Measurements from ENCODE around the gene ING5.

ING5 gene

DNA sequence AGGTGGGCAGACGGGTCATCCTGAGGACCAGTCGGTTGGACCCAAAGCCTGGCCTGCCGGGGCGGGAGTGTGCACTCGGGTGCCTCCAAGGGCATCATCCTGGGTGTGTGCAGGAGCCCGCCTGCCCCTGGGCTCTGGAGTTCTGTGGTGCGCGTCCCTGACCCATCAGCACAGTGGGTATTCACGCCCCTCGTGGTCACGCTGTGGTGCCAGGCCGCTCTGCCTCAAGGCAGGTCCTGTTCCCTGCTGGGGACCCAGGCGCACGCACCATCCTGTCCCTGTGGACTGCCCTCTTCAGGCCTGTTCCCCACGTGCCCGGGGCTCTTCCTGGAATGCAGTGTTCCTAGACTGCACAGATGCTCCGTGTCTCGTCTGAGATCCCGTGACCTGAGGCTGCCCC is 18.3 kb downstream of the ING5 start:
- no peak for DNase-seq

DNA sequence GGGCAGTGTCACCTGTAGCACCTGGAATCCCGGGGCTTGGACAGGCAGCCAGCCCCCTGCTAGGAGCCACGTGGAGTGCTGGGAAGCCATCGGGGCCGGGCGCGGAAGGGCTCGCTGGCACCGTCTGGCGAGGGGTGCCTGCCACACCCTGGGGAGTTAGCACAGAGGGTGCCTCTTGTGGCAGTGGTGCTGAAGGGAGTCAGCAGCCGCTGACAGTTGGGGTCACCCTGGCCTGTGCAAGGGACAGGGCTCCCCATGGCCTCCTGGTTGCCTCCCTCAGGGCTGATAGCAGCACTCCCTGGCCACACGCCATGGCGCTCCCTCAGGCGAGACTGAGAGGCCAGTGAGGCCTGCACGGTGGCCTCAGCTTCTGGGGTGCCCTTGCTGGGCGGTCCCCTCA is 18.7 kb downstream of the ING5 start:
- DNase-seq, result no peak

DNA sequence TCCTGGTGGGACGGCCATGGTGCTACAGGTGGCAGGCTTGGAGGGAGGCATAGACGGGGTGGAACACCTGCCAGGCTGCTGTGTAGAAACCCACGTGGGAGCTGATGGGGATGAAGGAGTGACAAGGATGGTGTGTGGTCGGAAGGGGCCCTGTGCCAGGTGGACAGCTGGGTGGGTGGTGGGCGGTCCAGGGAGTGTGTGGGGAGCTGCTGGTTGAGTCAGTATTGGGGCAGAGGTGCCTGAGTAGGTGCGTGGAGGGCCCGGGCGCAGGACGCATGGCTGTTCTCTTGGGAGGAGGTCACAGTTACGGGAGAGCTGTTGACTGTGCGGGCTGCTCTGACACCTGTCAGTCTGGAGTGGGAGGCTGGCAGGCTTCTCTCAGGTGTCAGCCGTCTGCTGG is 20.0 kb downstream of the ING5 start:
- no peak for DNase-seq

DNA sequence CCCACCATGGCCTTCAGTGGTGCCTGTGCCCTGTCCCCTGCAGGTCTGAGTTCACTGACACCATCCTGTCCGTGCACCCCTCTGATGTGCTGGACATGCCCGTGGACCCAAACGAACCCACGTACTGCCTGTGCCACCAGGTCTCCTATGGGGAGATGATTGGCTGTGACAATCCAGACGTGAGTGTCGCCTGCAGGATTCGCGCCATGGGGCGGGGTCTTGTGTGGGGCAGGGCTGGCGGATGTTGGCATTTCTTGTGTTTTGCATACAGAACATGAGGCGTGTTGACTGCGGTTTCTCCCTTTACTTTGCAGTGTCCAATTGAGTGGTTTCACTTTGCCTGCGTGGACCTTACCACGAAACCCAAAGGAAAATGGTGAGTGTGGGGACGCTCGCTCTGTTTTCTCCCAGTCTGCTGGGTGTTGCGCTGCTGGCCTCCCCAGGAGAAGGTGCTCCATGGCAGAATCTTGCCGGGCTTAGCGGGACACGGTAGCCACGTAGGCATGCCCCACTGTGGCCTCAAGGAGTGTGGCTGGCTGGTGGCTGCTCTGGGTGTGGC is 21.1 kb downstream of the ING5 start:
- DNase-seq, result no peak

DNA sequence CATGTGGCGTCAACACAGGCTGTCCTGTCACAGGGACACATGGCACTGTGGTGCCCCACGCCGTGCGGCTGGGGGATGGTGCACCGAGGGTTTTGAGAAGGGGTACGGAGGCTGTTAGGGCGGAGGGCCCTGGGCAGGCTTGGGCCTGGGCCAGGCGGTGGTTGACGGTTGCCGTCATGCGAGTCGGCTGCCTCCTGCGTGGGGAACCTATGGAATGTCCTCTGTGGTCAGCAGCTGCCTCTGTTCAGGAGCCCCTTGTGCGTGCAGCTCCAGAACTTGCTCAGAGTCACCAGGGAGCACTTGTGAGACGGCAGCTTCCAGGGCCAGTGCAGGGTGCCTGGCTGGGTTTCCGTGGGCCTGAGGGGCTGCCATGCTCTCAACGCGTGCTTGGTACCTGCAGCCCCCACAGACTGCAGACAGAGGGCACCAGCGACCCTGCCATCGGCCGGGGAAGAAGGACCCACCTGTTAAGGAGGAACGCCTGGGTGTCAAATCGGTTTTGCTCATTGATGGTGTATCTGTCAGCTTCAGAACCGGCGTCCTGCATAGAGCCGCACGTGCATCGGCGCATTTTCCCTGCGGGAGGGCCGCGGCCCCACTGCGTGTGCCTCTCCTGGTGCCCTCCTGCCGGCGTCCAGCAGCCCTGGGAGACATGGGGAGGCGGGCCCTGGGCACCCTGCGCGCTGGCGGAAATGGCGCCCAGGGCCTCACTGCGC is 22.6 kb downstream of the ING5 start:
- no peak for DNase-seq

DNA sequence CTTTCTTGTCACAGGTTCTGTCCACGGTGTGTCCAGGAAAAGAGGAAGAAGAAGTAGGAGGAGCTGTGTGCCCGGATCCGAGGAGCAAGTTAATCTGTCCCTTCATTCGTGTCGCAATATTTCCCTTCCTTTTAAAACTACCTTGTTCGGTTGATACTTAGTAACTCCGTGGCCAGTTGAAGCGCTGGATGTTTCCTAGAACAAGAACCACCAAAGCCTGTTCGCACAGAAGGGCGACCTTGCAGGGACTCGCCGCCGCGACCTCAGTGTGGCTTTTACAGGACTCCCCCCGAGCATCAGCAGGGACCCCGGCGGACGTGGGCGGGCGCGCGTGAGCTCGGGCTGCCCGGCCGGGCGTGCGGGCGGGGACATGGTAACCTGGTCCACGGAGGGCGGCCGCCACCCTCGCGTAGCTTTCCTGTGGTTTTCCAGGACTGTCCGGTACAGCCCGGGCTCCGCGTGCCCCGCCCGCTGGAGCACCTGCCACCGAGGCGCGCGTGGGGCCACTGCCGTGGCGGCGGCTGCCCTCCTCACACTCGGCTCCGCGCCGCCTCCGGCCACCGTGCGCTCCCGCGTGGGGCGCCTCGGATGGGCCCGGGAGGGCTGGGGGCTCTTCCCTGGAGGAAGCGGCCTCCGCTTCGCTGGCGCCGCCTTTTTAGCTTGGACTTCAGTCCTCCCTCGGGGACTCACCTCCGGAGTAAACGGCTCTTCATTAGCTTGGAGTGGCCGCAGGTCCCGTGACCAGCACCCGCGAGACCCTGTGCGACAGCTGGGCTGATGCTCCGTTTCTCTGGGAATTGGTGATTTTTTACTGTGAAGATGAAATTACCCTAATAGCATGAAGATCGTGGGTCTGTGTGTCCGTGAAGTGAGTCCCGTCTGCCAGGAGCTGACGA is 23.4 kb downstream of the ING5 start:
- no peak for DNase-seq

DNA sequence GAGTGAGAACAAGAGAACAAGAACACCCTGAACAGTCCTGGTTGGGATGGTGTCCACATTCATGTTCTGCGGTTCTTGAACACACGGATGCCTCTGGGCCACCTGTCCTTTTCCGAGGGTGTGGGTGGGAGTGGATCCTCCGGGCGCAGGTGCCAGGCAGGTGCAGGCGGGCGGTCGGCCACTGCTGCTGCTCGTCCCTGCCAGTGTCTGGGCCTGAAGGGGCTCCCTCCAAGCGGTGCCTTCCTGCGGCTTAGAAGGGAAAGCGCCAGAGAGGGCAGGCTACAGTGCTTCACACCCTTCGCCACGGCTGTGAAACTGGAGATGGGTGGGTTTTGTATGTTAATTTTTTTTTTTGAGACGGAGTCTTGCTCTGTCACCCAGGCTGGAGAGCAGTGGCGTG is 24.6 kb downstream of the ING5 start:
- DNase-seq, result no peak

DNA sequence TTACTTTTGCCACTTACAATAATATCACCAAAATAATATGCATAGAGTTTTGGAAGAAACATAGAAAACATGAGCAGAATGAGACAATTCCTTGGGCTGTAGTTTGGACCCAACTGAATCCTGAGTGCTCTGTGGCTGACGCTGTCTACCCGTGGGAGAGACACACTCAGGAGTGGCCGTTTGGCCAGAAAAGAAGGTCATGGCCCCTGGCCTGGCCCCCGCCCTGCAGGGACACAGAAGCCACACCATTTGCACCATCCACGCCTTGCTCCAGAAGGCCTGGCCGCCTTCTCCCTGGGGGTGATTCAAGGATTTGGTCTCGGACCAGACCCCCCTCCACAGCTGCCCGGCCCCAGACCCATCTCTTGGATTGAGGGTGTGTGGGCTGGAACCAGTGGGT is 26.2 kb downstream of the ING5 start:
- DNase-seq, result no peak

DNA sequence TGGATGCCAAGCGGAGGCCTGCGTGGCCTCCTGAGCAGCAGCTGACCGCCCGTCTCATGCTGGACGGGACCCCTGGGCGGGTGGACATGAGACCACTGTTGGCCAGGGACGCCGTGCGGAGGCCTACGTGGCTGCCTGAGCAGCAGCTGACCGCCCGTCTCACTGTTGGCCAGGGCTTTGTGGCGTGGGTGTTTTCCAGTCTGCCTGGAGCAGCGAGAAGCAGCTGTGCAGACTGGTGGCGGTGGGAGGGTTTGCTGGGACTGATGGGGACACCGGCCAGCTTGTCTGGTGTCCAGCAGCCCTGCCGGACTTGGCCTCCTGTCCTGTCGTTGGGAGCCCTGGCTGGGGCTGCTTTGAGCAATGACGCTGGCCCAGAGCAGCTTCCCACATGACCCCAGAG is 26.8 kb downstream of the ING5 start:
- DNase-seq, result no peak

DNA sequence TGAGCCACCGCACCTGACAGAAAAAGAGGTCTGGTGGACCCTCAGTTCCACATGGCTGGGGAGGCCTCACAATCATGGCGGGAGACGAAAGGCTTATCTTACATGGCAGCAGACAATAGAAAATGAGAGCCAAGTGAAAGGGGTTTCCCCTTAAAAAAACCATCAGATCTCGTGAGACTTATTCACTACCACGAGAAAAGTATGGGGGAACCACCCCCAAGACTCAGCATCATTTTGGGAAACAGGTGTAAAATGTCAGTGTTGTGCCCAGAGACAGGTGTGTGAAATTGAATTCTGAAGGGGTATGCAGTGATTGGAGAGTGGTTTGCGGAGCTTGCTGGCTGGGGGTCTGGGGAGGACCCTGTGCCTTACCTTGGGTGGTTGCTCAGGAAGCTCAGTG is 28.0 kb downstream of the ING5 start:
- DNase-seq, result no peak

DNA sequence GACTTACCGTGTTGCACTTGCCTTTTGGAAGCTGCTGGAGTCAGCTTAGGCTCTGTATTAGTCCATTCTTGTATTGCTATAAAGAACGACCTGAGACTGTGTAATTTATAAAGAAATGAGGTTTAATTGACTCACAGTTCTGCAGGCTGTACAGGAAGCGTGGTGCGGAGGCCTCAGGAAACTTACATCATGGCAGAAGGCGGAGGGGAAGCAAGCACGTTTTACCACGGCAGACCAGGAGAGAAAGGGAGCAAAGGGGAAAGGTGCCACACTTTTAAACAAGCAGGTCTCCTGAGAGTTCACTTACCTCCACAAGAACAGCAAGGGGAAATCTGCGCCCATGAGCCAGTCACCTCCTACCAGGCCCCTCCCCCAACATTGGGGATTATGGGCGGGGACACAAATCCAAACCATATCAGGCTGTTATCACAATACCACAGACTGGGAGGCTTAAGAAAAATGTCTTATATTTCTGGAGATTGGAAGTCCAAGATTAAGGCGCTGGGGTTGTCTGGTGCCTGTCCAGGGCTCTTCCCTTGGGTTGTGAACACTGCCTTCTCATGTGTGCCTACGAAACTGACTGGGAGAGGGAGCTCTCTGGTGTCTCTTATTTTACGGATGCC is 28.9 kb downstream of the ING5 start:
- DNase-seq, result no peak

DNA sequence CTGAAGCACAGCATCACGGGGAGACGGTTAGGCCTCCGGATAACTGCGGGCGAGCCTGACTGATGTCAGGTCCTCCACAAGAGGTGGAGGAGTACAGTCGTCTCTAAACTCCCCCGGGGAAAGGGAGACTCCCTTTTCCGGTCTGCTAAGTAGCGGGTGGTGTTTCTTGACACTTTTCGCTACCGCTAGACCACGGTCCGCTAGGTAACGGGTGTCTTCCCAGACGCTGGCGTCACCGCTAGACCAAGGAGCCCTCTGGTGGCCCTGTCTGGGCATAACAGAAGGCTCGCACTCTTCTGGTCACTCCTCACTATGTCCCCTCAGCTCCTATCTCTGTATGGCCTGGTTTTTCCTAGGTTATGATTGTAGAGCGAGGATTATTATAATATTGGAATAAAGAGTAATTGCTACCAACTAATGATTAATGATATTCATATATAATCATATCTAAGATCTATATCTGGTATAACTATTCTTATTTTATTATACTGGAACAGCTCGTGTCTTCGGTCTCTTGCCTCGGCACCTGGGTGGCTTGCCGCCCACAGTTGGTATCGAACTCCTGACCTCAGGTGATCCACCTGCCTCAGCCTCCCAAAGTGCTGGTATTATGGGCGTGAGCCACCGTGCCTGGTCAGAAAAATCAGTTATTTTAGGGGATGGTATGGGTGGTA is 30.8 kb downstream of the ING5 start:
- peak; percentile 40 for DNase-seq

DNA sequence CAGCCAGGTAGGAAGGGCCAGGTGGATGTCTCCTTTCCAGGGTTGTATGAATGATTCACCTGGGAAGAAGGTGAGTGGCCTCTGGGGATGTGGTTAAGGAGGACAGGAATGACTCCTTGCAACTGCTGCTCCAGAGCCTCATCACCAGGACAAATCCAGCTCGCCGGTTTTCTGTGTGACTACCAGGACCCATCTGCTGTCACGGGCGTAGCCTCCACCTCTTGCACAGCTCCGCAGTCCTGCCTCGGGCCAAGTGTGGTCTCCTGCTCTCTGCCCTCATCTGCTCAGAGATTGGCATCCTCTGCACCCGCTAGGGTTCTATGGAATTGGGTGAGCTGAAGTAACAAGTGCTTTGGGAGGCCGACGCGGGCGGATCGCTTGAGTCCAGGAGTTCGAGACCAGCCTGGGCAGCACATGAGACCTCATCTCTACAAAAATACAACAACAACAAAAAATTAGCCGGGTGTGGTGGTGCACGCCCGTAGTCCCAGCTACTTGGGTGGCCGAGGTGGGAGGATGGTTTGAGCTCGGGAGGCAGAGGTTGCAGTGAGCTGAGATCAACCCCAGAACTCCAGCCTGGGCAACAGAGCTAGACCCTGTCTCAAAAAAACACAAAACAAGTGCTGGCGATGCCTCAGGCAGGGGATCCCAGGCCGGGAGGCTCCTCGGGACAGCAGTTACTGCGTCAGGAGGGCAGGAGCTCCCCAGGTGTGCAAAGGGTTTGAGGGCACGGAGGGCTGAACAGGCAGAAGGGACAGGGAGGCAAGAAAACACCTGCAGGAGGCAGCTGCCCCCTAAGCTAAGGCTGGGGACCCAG is 31.8 kb downstream of the ING5 start:
- no peak for DNase-seq

DNA sequence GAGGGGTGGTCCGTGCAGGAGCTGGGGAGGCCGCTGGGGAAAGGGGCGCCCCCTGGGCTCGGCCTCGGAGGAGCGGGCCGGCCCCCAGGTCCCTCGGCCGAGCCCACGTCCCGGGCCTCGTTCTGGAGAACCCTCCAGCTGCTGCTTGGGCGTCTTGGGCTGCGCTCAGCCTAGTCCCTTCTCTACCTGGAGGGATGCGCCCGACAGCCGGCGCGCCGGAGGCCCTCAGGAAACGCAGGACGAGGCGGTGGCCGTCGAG is 32.3 kb downstream of the ING5 start:
- no peak for DNase-seq

DNA sequence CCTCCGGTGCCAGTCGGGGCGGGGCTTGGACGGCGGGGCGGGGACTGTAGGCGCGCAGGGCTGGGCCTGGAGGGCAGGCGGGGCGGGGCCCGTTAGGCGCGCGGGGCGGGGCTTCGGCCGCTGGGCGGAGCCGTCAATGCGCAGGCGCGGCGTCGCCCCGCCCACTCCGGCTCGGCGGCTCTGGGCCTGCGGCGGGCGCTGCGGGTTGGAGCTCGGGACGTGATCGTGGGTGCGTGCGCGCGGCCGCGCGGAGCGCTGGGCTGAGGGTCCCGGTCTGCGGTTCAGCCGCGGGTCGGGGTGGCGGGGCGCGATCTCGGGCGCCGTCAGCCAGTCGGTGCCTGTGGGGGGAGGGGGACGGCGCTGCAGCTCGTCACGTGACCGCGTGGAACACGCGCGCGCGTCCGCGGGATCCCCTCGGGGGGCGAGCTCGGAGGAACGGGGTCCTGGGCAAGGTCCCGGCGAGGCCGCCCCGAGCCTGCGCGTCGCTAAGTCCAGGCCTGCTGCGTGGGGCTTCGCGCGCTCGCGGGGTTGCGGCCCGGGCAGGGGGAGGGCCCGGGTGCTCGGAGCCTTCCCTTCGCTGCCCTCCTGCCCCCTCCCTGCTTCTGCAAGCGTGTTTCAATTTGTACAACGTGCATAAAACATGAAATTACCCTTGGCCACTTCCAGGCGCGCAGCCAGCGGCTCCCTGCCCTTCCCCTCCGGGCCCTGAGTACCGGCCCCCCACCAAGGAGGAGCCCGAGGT is 32.8 kb downstream of the ING5 start, which contains the start of gene D2HGDH:
Gene D2HGDH, plus strand, starts transcription at position 164 of the 742 bp plus-strand sequence. CDS start 595 bp downstream, outside the sequence.
- peak; percentile 88 for DNase-seq

DNA sequence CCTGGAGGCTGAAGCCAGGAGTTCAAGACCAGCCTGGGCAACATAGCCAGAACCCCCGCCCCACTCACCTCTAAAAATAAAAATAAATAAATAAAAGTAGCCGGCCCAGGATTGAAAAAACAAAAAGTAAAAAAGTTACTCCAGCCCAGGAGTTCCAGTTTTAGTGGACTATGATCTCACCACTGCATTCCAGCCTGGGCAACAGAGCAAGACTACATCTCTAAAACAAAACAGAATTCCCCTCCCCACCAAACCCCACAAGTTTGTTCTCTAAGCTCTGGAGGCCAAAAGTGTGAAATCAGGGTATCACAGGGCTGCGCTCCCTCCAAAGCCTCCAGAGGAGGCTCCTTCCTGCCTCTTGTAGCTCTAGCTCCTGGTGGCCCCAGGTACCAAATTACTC is 34.3 kb downstream of the ING5 start:
- DNase-seq, result no peak

DNA sequence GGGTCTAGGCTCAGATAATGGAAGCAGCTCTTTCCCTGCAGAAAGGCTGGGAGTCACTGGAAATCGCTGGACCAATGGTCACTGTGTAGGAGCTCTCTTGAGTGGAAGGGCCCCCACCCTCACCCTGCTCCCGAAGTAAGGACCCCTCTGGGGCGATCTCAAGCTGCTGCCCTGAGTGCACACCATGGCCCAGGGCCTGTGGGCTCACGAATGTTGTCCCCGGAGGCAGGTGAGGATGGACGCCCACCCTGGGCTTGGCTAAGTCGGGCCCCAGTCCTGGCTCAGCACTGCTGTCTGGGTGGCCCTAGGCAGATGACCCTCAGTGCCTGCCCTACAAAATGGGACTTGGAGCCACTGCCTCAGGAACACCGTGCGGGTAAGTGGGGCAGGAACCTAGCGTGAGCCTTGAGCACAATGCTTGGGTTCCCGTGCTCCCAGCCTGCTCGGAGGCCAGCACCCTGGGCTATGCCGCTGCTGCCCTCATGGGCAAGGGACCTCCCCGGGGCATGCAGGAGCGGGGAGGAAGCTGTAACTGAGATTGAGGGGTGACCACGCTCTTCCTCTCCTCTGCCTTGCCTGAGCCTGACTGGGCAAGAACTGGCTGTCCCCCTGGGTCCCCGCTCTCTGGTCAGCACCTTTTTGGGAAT is 36.3 kb downstream of the ING5 start:
- DNase-seq, result no peak

DNA sequence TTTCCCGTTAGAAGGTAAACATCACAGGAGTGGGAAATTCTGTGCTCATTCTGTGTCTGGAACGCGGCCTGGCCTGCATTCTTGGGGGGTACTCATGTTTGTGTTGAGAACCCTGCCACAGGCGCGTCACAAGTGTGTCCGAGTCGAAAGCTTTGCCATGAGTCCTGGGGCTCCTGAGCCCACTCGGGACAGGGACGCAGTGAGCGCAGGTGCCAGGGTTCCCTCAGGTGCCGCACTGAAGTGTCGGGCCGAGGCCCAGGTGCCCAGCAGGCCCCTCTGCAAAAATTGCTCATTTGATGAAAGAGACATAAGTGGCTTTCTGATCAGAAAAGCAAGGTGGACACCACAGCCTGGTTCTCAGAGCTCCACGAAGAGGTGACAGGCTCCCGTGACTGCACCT is 37.3 kb downstream of the ING5 start:
- no peak for DNase-seq

DNA sequence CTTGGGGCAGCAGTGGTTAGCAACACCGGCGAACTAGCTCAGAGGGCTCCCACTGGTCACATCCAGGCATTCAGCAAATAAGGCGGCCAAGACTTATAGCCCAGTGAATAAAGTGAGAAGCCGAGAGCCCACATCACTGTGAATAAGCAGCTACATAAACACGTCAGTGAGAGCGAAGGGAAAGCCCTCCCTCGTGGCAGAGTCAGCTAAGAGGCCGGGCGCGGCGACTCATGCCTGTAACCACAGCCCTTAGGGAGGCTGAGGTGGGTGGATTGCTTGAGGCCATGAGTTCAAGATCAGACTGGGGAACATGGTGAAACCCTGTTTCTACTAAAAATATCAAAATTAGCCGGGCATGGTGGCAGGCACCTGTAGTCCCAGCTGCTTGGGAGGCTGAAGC is 37.8 kb downstream of the ING5 start:
- no peak for DNase-seq

DNA sequence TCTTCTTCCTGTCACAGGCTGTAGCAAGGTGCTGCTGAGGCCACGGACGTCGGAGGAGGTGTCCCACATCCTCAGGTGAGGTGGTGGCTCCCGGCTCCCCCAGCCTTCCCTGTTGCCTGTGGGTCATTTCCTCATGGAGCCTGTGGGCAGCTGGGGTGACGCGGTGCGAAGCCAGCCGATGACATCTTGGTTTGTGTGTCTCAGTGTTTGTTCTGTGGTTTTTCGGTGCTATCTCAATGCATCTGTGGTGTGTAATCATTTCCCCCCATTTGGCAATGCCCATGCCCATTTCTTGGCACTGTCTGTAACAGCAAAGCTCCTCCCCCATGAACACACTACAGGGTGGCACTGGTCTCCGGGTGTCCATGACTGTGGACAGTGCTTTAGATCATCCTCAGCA is 39.2 kb downstream of the ING5 start:
- DNase-seq, result no peak

DNA sequence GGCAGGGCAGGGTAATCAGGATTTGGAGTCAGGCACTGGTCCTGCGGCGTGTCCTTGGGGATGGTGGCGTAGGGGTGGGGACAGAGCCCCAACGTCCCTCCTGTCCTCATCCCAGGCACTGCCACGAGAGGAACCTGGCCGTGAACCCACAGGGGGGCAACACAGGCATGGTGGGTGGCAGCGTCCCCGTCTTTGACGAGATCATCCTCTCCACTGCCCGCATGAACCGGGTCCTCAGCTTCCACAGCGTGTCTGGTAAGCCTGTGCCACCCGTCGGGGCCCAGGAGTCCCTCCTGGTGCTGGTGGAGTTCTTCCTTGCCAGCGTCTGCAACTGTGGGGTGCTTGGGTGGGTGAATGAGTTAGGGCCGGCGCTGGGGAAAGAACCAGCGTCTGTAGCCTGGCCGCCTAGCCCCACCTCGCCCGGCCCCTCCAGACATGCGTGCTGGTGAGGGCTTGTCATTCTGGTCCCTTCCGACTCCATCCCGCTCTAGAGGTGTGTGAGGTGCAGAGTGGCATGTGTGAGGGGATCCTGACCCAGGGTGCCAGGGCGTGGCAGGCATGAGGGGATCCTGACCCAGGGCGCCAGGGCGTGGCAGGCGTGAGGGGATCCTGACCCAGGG is 40.6 kb downstream of the ING5 start:
- no peak for DNase-seq

Measured in activated effector memory CD4-positive, alpha-beta T cell treated with Interleukin-2 at 50 U/mL for 16 hours (primary cell).